ENCODE data around the gene GADD45A.

- TF ChIP-seq CTCF (conservative IDR thresholded peaks at IDR 0.05; ENCODE audit: low read length), result no peak
- no peak for TF ChIP-seq EZH2phosphoT487 (IDR thresholded peaks at IDR 0.05; ENCODE audit: borderline replicate concordance)
These were observed 50.2 kb downstream of the GADD45A start for GRCh38 chr1:67735206-67735605.
